ENCODE data around the gene TTLL6.
A peak's percentile ranks its signal among the peaks of the same experiment; 100 is the strongest.

Gene TTLL6

GRCh38 chr17:48737330-48738043, 79.5 kb downstream of the TTLL6 start:
- no peak for DNase-seq

- no peak for DNase-seq
Measured at GRCh38 chr17:48735062-48735351, 82.0 kb downstream of the TTLL6 start.

- DNase-seq = no peak
Measured at GRCh38 chr17:48734333-48735061, 82.5 kb downstream of the TTLL6 start.

- no peak for DNase-seq
Measured at GRCh38 chr17:48733632-48734328, 83.2 kb downstream of the TTLL6 start.

GRCh38 chr17:48732688-48733629, 84.1 kb downstream of the TTLL6 start:
- no peak for DNase-seq

GRCh38 chr17:48731355-48731754, 85.7 kb downstream of the TTLL6 start:
- DNase-seq = no peak

- DNase-seq = no peak
Measured at GRCh38 chr17:48730240-48730550, 86.8 kb downstream of the TTLL6 start.

- no peak for DNase-seq
Measured at GRCh38 chr17:48729335-48730239, 87.4 kb downstream of the TTLL6 start.

GRCh38 chr17:48728232-48729231, 88.5 kb downstream of the TTLL6 start, which contains the start of gene HOXB13:
TSS of gene HOXB13 (minus strand) at chr17:48728750. CDS start at chr17:48728593, 157 bp downstream.
- DNase-seq = peak; percentile 67

- DNase-seq = no peak
Measured at GRCh38 chr17:48727415-48728175, 89.4 kb downstream of the TTLL6 start.

- no peak for DNase-seq
Measured at GRCh38 chr17:48726916-48727286, 90.1 kb downstream of the TTLL6 start.

- no peak for DNase-seq
Measured at GRCh38 chr17:48726114-48726915, 90.7 kb downstream of the TTLL6 start.

GRCh38 chr17:48725288-48726064, 91.6 kb downstream of the TTLL6 start:
- no peak for DNase-seq

GRCh38 chr17:48725004-48725287, 92.1 kb downstream of the TTLL6 start:
- no peak for DNase-seq

- peak; percentile 70 for DNase-seq
Measured at GRCh38 chr17:48724251-48725003, 92.6 kb downstream of the TTLL6 start.

GRCh38 chr17:48723423-48724250, 93.4 kb downstream of the TTLL6 start:
- DNase-seq = peak; percentile 57

Measured in fibroblast of skin of back (primary cell).